CD4-positive, alpha-beta T cell (primary cell): Measurements from ENCODE around the gene NOS3. TPM values are rescaled to one million over a fixed set of nuclear protein-coding genes. Genes with fewer than 3 reads are reported as not detected.
A peak's percentile ranks its signal among the peaks of the same experiment; 100 is the strongest.

ENCODE experiments used
- ATAC-seq: fragments of 200-7000 bp; cut with Tn5 transposase; one replicate; pipeline ENCODE4 v1.10.0; 2022; ENCODE audit warnings: mild to moderate bottlenecking; ENCODE audit not compliant: poor library complexity
- CTCF ChIA-PET: fragments of 350-600 bp; sonication (Branson Sonifier 250); formaldehyde crosslinking; loops from one replicate; lab custom pipeline; 2021; ENCODE audit warnings: antibody characterized with exemption, inconsistent platforms; lab: Charles Lee
- POLR2A ChIA-PET: fragments of 350-600 bp; sonication (Branson Sonifier 250); formaldehyde crosslinking; loops from one replicate; lab custom pipeline; 2021; ENCODE audit warnings: antibody characterized with exemption, inconsistent platforms; lab: Charles Lee
- DNase-seq, 14 experiments: peaks; one replicate each; pipeline ENCODE4 v3.0.0-alpha.2; 2013 to 2020; ENCODE audit warnings: mixed read lengths in 2 of 14
- H3K27ac ChIP-seq, 2 donors: one replicate each; pipeline versions ENCODE4 v1.5.1 to v1.7.0; 2013; ENCODE audit warnings: low read length in 2 of 2, low read depth in 1 of 2, mild to moderate bottlenecking in 1 of 2
- H3K27me3 ChIP-seq, 2 experiments: 1 replicate in 1 of 2; 2 replicates in 1 of 2; pipeline versions ENCODE4 v1.6.1 to v1.7.0; 2013; ENCODE audit warnings: low read length in 2 of 2, control low read depth in 1 of 2, mild to moderate bottlenecking in 1 of 2, moderate library complexity in 1 of 2; ENCODE audit not compliant: insufficient read depth in 2 of 2, control insufficient read depth in 1 of 2
- H3K36me3 ChIP-seq: one replicate; pipeline ENCODE4 v1.6.1; 2013; ENCODE audit warnings: low read length, control low read depth; ENCODE audit not compliant: insufficient read depth
- H3K4me1 ChIP-seq: one replicate; pipeline ENCODE4 v1.6.1; 2013; ENCODE audit warnings: low read length, control low read depth; ENCODE audit not compliant: insufficient read depth
- H3K4me3 ChIP-seq: one replicate; pipeline ENCODE4 v1.5.1; 2013; ENCODE audit warnings: mild to moderate bottlenecking, low read length, moderate library complexity
- H3K9me3 ChIP-seq, 2 experiments: 1 replicate in 1 of 2; 2 replicates in 1 of 2; pipeline versions ENCODE4 v1.6.1 to v1.7.0; 2013; ENCODE audit warnings: low read length in 2 of 2, mild to moderate bottlenecking in 2 of 2, control low read depth in 1 of 2, moderate library complexity in 1 of 2; ENCODE audit not compliant: control insufficient read depth in 1 of 2, insufficient read depth in 1 of 2
- H3K27ac Mint-ChIP-seq: one replicate; pipeline ENCODE4 v1.8.0; 2020; ENCODE audit warnings: mixed read lengths
- H3K27me3 Mint-ChIP-seq: one replicate; pipeline ENCODE4 v1.8.0; 2021; ENCODE audit warnings: mixed read lengths
- H3K36me3 Mint-ChIP-seq: one replicate; pipeline ENCODE4 v1.8.0; 2021; ENCODE audit warnings: low read depth, mixed read lengths
- H3K4me1 Mint-ChIP-seq: one replicate; pipeline ENCODE4 v1.8.0; 2021; ENCODE audit warnings: low read depth, mixed read lengths
- H3K4me3 Mint-ChIP-seq: one replicate; pipeline ENCODE4 v1.8.0; 2020; ENCODE audit warnings: mild to moderate bottlenecking, mixed read lengths
- H3K9me3 Mint-ChIP-seq: one replicate; pipeline ENCODE4 v1.8.0; 2020; ENCODE audit warnings: mixed read lengths
- CTCF ChIP-seq: fragments of 200-600 bp; IDR thresholded peaks from one replicate; pipeline ENCODE4 v1.8.0; 2022; ENCODE audit warnings: antibody characterized with exemption, mild to moderate bottlenecking
- intact Hi-C, 2 experiments: fragments of 100-400 bp; cut with DNase I in 1 of 2; cut with micrococcal nuclease in 1 of 2; formaldehyde crosslinking; loops; one replicate each; pipeline versions ENCODE4 v1.15.1 to v1.9.0; 2023 to 2025; cut with DNase I, micrococcal nuclease
- total RNA-seq, 174 experiments: library from RNA in 2 of 174; stranded (reverse) in 2 of 174; gene quantifications; one replicate each; pipeline ENCODE4 v1.2.3 and lab custom pipeline; 2021 to 2026

Gene NOS3
- total RNA-seq, 2 experiments from 2014 or later, result 3.9 to 7.1 TPM

DNA sequence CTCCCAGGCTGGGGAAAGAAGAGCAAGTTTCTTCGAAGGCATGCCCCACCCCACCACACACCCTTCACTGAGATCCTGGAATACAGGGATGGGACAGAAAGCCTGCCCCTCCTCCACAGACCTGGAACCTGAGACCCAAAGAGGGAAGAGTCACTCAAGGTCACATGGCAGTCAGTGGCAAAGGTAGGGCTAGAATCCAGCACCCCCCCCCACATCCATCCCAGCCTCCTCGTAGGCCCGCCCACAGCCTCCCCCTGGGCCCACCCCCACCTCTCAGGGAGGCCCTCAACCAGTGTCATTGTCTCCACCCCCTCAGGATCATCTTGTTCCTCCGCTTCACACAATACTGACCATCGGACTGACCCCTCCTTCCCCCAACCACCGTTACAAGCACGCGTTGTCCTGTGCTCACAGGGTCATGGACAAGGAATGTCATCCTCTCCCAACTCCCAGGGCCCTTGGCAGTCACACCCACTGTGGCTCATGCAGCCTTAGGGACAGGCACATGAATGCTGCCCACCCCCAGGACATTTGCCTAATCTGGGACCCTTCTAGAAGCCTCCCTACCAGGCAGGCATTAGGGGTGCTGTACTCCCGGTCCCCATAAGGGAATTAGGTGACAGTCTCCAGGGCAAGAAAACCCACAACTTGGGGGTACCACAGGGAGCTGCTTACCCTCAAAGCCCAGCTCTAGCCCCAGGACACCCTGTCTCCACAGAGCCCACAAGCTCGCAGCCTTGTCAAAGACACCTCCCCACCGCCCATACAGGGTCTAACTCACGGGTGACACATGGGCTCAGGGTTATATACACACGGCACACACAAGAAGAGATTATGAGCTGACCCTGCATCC lies 14.1 kb upstream of the NOS3 start:
- peaks cover 40% of the 10 kb centered on the region for H3K27me3 Mint-ChIP-seq
- POLR2A ChIA-PET, result interaction anchor here (1.0 to 3.3 kb wide), 4 partner anchors 8 to 104 kb away, joined by 3 to 20 read pairs (median 6); no protein-coding TSS in a partner anchor
- no peak overlapping the region for H3K4me3 ChIP-seq

DNA sequence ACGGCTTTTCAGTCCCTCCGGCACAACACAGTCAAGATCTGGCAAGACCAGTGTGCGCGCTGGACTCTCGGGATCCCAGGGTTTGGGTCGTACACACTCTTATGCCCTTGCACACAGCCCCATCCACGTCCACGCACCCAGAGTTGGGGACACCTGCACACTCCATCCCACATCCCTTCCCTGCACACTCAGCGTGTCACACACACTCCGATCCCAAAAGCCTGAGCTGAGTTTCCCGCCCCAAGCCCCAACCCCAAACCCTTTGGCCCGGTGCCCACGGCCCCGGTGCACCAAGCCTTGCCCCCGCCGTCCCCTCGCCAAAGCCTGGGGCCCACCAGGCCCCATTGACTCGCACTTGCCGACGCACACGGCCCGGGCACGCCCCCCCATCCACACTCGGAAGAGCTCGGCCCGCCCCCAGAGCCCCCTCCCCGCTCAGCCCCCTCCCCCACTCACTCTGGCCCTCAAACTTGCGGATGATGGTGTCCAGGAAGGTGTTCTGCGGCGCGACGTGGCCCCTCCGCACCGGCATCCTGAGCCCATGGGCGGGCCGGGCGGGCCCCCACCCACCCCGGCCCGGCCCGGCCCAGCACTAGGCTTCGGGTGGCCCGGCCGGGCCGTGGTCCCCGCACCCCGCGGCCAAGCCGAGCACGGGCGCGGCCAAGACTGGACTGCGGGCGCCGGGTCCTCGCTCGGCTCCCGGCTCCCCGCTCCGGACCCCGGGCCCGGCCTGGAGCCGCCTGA lies 13.3 kb upstream of the NOS3 start:
- Histone ChIP-seq H3K9me3 (peaks cover 0 to 9% of the 10 kb centered on the region in 2 experiments), H3K27ac (no peak overlapping the region), H3K4me1 (peaks cover 64% of the 10 kb centered on the region), H3K27me3 (peaks cover 35 to 41% of the 10 kb centered on the region in 2 experiments), H3K36me3 (no peaks in the 10 kb centered on the region), H3K4me3 (no peak overlapping the region)
- Mint-ChIP-seq H3K36me3 (no peaks in the 10 kb centered on the region), H3K4me3 (peak overlapping the region; percentile 90), H3K27me3 (peaks cover 47% of the 10 kb centered on the region), H3K9me3 (no peaks in the 10 kb centered on the region), H3K27ac (no peak overlapping the region), H3K4me1 (peaks cover 58% of the 10 kb centered on the region)
- ChIA-PET CTCF (interaction anchor here (0.7 to 1.2 kb wide), 2 partner anchors 8 to 15 kb away, joined by 3 read pairs; no protein-coding TSS in a partner anchor), POLR2A (no interaction called here)
- intact Hi-C loops, result loop anchor here (5.0 to 10.0 kb wide), 2 partner anchors 35 to 107 kb away; partner anchors contain the start of genes AGAP3 (in 1 of the 2), FASTK (in 1 of the 2) and TMUB1 (in 1 of the 2)
- TF ChIP-seq CTCF, result no peak
- ATAC-seq (no peak), DNase-seq (no peak)

More for the DNA sequence above, 14.1 kb upstream of the NOS3 start:
- Mint-ChIP-seq H3K4me3 (peak overlapping the region; percentile 90), H3K27ac (no peak overlapping the region), H3K36me3 (no peaks in the 10 kb centered on the region), H3K4me1 (peaks cover 61% of the 10 kb centered on the region), H3K9me3 (no peaks in the 10 kb centered on the region)
- no peak for DNase-seq
- H3K27me3 ChIP-seq, result peaks cover 35 to 41% of the 10 kb centered on the region in 2 experiments
- H3K9me3 ChIP-seq, result peaks cover 0 to 9% of the 10 kb centered on the region in 2 experiments
- ATAC-seq, result no peak
- peaks cover 67% of the 10 kb centered on the region for H3K4me1 ChIP-seq
- CTCF ChIA-PET, result interaction anchor here (1.1 to 2.7 kb wide), 3 partner anchors 8 to 14 kb away, joined by 3 to 24 read pairs (median 3); no protein-coding TSS in a partner anchor
- TF ChIP-seq CTCF, result no peak
- H3K27ac ChIP-seq, result no peak overlapping the region
- no peaks in the 10 kb centered on the region for H3K36me3 ChIP-seq
- intact Hi-C loops, result loop anchor here (5.0 to 10.0 kb wide), 2 partner anchors 36 to 108 kb away; partner anchors contain the start of genes AGAP3 (in 1 of the 2), FASTK (in 1 of the 2) and TMUB1 (in 1 of the 2)
